ENCODE results near the gene ZNF407. TPM values are rescaled to one million over a fixed set of nuclear protein-coding genes. Genes with fewer than 3 reads are reported as not detected.

The ZNF407 gene
- total RNA-seq, 1 experiment from 2014 or later: 7.6 TPM

DNA sequence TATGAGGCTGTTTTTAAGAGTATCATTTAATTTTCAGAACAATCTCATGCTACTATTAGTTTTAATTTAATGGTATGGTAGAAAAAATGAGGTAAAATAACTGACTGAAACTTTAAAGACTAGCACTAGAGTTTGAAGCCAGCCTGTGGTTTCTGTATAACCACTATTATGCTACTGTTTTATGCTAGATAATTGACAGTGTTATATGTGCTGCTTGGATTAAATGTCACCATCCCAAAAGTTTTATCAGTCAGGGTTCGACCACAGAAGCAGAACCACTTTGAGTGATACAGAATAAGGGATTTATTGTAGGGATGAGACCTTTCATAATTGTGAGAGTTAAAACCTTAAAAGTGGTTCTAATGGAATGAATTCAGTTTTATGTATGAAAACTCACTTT is 339.6 kb downstream of the ZNF407 start (continued):
- TF ChIP-seq POLR2A (IDR thresholded peaks at IDR 0.05; ENCODE audit: borderline replicate concordance, extremely low read depth, insufficient read depth, insufficient read length): no peak

DNA sequence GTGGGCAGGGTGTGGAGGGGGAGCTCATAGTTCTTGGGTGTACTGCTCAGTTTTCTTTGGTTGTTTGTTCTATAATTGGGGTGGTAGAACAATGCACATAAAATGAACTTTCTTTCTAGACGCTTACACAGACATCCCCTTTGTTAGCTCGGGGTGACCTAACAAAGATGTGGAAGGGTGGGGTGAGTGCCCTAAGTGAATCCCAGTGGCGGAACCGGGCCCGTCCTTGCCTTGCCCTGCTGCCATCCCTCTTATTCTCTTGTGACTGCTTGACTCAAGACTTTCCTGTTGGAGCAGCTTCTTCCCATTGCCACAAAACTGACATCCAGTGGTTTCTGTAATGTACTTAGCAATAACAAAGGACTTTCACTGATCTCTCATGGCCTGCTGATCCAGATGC is 343.2 kb downstream of the ZNF407 start:
- no peak for ATAC-seq
- intact Hi-C loops (cut with micrococcal nuclease): no loop called here
- H3K27me3 ChIP-seq (ENCODE audit: insufficient read depth, low read length): no peaks in the 10 kb centered on the region
- DNase-seq (ENCODE audit: low read depth, low spot score): no peak
- no peaks in the 10 kb centered on the region for H3K9me2 ChIP-seq (ENCODE audit: insufficient read depth)
- no peaks in the 10 kb centered on the region for H4K20me1 ChIP-seq (ENCODE audit: insufficient read depth)
- ChIA-PET CTCF (no interaction called here), RAD21 (ENCODE audit: low non-redundant PET in 1 of 2, low total read pairs in 2 of 2, uncharacterized antibody in 2 of 2, unreplicated experiment in 2 of 2) (no interaction called here), POLR2A (no interaction called here)
- TF ChIP-seq EZH2phosphoT487 (IDR thresholded peaks at IDR 0.05; ENCODE audit: borderline replicate concordance) (no peak), ZFX (IDR thresholded peaks at IDR 0.05) (no peak), ELF1 (IDR thresholded peaks at IDR 0.05; ENCODE audit: borderline replicate concordance, low read depth) (no peak), JUND (IDR thresholded peaks at IDR 0.05) (no peak), FOSL1 (IDR thresholded peaks at IDR 0.05; ENCODE audit: low read depth) (no peak), POLR2A (IDR thresholded peaks at IDR 0.05; ENCODE audit: borderline replicate concordance, extremely low read depth, insufficient read depth, insufficient read length) (no peak), SIN3A (IDR thresholded peaks at IDR 0.05; ENCODE audit: low read depth) (no peak), POLR2AphosphoS5 (IDR thresholded peaks at IDR 0.05; ENCODE audit: low read depth, low read length) (no peak), EZH2 (IDR thresholded peaks at IDR 0.05) (no peak), SRF (IDR thresholded peaks at IDR 0.05; ENCODE audit: low read depth) (no peak), RAD21 (IDR thresholded peaks at IDR 0.05; ENCODE audit: low read depth) (no peak)
- TF ChIP-seq, protein P1, sequence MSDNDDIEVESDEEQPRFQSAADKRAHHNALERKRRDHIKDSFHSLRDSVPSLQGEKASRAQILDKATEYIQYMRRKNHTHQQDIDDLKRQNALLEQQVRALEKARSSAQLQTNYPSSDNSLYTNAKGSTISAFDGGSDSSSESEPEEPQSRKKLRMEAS (IDR thresholded peaks at IDR 0.05): no peak
- TF ChIP-seq, protein P2, sequence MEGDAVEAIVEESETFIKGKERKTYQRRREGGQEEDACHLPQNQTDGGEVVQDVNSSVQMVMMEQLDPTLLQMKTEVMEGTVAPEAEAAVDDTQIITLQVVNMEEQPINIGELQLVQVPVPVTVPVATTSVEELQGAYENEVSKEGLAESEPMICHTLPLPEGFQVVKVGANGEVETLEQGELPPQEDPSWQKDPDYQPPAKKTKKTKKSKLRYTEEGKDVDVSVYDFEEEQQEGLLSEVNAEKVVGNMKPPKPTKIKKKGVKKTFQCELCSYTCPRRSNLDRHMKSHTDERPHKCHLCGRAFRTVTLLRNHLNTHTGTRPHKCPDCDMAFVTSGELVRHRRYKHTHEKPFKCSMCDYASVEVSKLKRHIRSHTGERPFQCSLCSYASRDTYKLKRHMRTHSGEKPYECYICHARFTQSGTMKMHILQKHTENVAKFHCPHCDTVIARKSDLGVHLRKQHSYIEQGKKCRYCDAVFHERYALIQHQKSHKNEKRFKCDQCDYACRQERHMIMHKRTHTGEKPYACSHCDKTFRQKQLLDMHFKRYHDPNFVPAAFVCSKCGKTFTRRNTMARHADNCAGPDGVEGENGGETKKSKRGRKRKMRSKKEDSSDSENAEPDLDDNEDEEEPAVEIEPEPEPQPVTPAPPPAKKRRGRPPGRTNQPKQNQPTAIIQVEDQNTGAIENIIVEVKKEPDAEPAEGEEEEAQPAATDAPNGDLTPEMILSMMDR (IDR thresholded peaks at IDR 0.05 in 2 of 3, conservative IDR thresholded peaks at IDR 0.05 in 1 of 3; ENCODE audit: borderline replicate concordance in 1 of 3, insufficient read depth in 1 of 3, low read depth in 2 of 3, low read length in 2 of 3): no peak
- TF ChIP-seq, protein P3, sequence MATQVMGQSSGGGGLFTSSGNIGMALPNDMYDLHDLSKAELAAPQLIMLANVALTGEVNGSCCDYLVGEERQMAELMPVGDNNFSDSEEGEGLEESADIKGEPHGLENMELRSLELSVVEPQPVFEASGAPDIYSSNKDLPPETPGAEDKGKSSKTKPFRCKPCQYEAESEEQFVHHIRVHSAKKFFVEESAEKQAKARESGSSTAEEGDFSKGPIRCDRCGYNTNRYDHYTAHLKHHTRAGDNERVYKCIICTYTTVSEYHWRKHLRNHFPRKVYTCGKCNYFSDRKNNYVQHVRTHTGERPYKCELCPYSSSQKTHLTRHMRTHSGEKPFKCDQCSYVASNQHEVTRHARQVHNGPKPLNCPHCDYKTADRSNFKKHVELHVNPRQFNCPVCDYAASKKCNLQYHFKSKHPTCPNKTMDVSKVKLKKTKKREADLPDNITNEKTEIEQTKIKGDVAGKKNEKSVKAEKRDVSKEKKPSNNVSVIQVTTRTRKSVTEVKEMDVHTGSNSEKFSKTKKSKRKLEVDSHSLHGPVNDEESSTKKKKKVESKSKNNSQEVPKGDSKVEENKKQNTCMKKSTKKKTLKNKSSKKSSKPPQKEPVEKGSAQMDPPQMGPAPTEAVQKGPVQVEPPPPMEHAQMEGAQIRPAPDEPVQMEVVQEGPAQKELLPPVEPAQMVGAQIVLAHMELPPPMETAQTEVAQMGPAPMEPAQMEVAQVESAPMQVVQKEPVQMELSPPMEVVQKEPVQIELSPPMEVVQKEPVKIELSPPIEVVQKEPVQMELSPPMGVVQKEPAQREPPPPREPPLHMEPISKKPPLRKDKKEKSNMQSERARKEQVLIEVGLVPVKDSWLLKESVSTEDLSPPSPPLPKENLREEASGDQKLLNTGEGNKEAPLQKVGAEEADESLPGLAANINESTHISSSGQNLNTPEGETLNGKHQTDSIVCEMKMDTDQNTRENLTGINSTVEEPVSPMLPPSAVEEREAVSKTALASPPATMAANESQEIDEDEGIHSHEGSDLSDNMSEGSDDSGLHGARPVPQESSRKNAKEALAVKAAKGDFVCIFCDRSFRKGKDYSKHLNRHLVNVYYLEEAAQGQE (IDR thresholded peaks at IDR 0.05; ENCODE audit: low read depth): no peak
- no peak overlapping the region for H3K4me2 ChIP-seq (ENCODE audit: low read length)
- H3K36me3 ChIP-seq (ENCODE audit: control insufficient read depth in 1 of 2, insufficient read depth in 2 of 2, low read length in 2 of 2): no peaks in the 10 kb centered on the region
- no peaks in the 10 kb centered on the region for H3K9me3 ChIP-seq (ENCODE audit: control insufficient read depth in 1 of 2, insufficient read depth in 1 of 2, low read depth in 1 of 2, low read length in 2 of 2)
- H3K9ac ChIP-seq (ENCODE audit: low read length): no peak overlapping the region
- no peaks in the 10 kb centered on the region for H3K4me1 ChIP-seq (ENCODE audit: control insufficient read depth in 1 of 2, insufficient read depth in 2 of 2, low read length in 2 of 2)
- H3K27ac ChIP-seq (ENCODE audit: low read depth, low read length): no peak overlapping the region
- H2AFZ ChIP-seq (ENCODE audit: low read depth, low read length, poor library complexity, severe bottlenecking): no peak overlapping the region
- H3K4me3 ChIP-seq (replicated peaks in 1 of 2; ENCODE audit: low read depth in 1 of 2, low read length in 2 of 2): no peak overlapping the region
- no TSS peak for BruUV-seq (replicated peaks)
- H3K79me2 ChIP-seq (ENCODE audit: insufficient read depth, low read length): no peaks in the 10 kb centered on the region
